HepG2 (cell line): ENCODE measurements around the gene NRG3. TPM values are rescaled to one million over a fixed set of nuclear protein-coding genes. Genes with fewer than 3 reads are reported as not detected.

ENCODE experiments used
- ATAC-seq: fragments of 200-7000 bp; cut with Tn5 transposase; 3 replicates; pipeline ENCODE4 v1.9.1; 2020; ENCODE audit warnings: mild to moderate bottlenecking, moderate library complexity
- BruUV-seq: library from RNA; stranded (reverse); fragments of 400-500 nt; replicated peaks from 2 replicates; lab custom pipeline; 2021; lab: Mats Ljungman, UMichigan
- CTCF ChIA-PET: fragments of 300-600 bp; formaldehyde crosslinking; extraction: SDS; loops from one replicate; lab custom pipeline; 2021; ENCODE audit warnings: low total read pairs, inconsistent platforms, low intra/inter-chr PET ratio; lab: Yijun Ruan, JAX
- POLR2A ChIA-PET: fragments of 350-600 bp; sonication (Branson Sonifier 250); formaldehyde crosslinking; loops from one replicate; lab custom pipeline; 2020; ENCODE audit warnings: antibody characterized with exemption, inconsistent platforms; lab: Yijun Ruan, JAX
- DNase-seq: peaks from one replicate; pipeline ENCODE4 v3.0.0-alpha.2; 2015; ENCODE audit warnings: low spot score
- FAIRE-seq: peaks from 3 replicates; lab custom pipeline; 2011; peaks lifted over from hg19 to GRCh38; lab: Jason Lieb, UNC
- H2AFZ ChIP-seq: one replicate; pipeline ENCODE4 v1.6.1; 2011; ENCODE audit warnings: low read length, inconsistent platforms
- H3K27ac ChIP-seq: fragments of 300-600 bp; 3 replicates; pipeline ENCODE4 v1.8.0; 2011; ENCODE audit warnings: mixed run types, mild to moderate bottlenecking, mixed read lengths, low read length, inconsistent platforms; ENCODE audit not compliant: insufficient read depth; ENCODE audit errors: extremely low read length
- H3K27me3 ChIP-seq, 2 experiments: fragments of 200-600 bp in 1 of 2; 2 replicates in 1 of 2; 3 replicates in 1 of 2; pipeline versions ENCODE4 v1.6.0 to v1.8.0; 2011; ENCODE audit warnings: low read length in 2 of 2, mild to moderate bottlenecking in 2 of 2, moderate library complexity in 2 of 2, inconsistent platforms in 1 of 2; ENCODE audit not compliant: insufficient read depth in 2 of 2, control insufficient read depth in 1 of 2
- H3K36me3 ChIP-seq, 2 experiments: fragments of 200-600 bp in 1 of 2; replicated peaks in 1 of 2; 2 replicates in 1 of 2; 3 replicates in 1 of 2; pipeline versions ENCODE4 v1.5.1 to v1.8.0; 2011; ENCODE audit warnings: low read length in 2 of 2, inconsistent platforms in 1 of 2; ENCODE audit not compliant: insufficient read depth in 2 of 2, control insufficient read depth in 1 of 2
- H3K4me1 ChIP-seq: 2 replicates; pipeline ENCODE4 v1.5.1; 2012; ENCODE audit warnings: low read length, inconsistent platforms; ENCODE audit not compliant: insufficient read depth
- H3K4me2 ChIP-seq: 2 replicates; pipeline ENCODE4 v1.6.0; 2011; ENCODE audit warnings: low read depth, low read length, inconsistent platforms
- H3K4me3 ChIP-seq, 3 experiments: fragments of 200-600 bp in 1 of 3; sonication (generic), shearing (Covaris generic) in 1 of 3; replicated peaks in 1 of 3; 2 replicates each; pipeline ENCODE4 v1.5.1; 2011 to 2016; ENCODE audit warnings: low read length in 3 of 3, inconsistent platforms in 2 of 3, low read depth in 2 of 3, mild to moderate bottlenecking in 2 of 3, control low read depth in 1 of 3, mixed read lengths in 1 of 3; ENCODE audit not compliant: insufficient read depth in 1 of 3
- H3K79me2 ChIP-seq: one replicate; pipeline ENCODE4 v1.6.1; 2011; ENCODE audit warnings: low read length, inconsistent platforms; ENCODE audit not compliant: insufficient read depth
- H3K9ac ChIP-seq: 2 replicates; pipeline ENCODE4 v1.6.0; 2011; ENCODE audit warnings: mild to moderate bottlenecking, low read depth, low read length, inconsistent platforms; ENCODE audit not compliant: insufficient read depth
- H3K9me3 ChIP-seq: 2 replicates; pipeline ENCODE4 v1.5.1; 2012; ENCODE audit warnings: mild to moderate bottlenecking, low read length
- H4K20me1 ChIP-seq: 2 replicates; pipeline ENCODE4 v1.6.0; 2011; ENCODE audit warnings: inconsistent platforms, mild to moderate bottlenecking, low read length, moderate library complexity; ENCODE audit not compliant: insufficient read depth
- AKAP8 ChIP-seq: sonication (generic); formaldehyde crosslinking; IDR thresholded peaks from 2 replicates; pipeline ENCODE4 v1.5.1; 2020; ENCODE audit warnings: mild to moderate bottlenecking, missing genetic modification reagents
- ARID2 ChIP-seq: sonication (generic); formaldehyde crosslinking; IDR thresholded peaks from 2 replicates; pipeline ENCODE4 v1.8.1; 2022; ENCODE audit warnings: mild to moderate bottlenecking, missing genetic modification reagents, borderline replicate concordance
- GATAD2A ChIP-seq: IDR thresholded peaks from 2 replicates; pipeline ENCODE4 v1.6.1; 2016
- MAFF ChIP-seq: IDR thresholded peaks from 2 replicates; pipeline ENCODE4 v1.6.1; 2011; ENCODE audit warnings: low read depth, low read length, improper control_type of control experiment
- MAFK ChIP-seq, 2 experiments: IDR thresholded peaks in 1 of 2; conservative IDR thresholded peaks in 1 of 2; 2 replicates each; pipeline ENCODE4 v1.6.1; 2011; ENCODE audit warnings: improper control_type of control experiment in 2 of 2, low read length in 2 of 2
- MXD3 ChIP-seq: IDR thresholded peaks from 2 replicates; pipeline ENCODE4 v1.6.1; 2016; ENCODE audit warnings: mild to moderate bottlenecking, missing biosample characterization, missing genetic modification reagents
- NFE2 ChIP-seq: sonication (generic); formaldehyde crosslinking; IDR thresholded peaks from 2 replicates; pipeline ENCODE4 v1.4.0; 2020; ENCODE audit warnings: missing genetic modification reagents
- SUZ12 ChIP-seq: fragments of 150-350 bp; IDR thresholded peaks from 2 replicates; pipeline ENCODE4 v1.6.1; 2014; ENCODE audit warnings: low read depth, low read length
- THAP11 ChIP-seq: IDR thresholded peaks from 2 replicates; pipeline ENCODE4 v1.6.1; 2016; ENCODE audit warnings: missing biosample characterization, missing genetic modification reagents
- ZNF3 ChIP-seq: IDR thresholded peaks from 2 replicates; pipeline ENCODE4 v1.7.0; 2017; ENCODE audit warnings: inconsistent platforms
- ZNF451 ChIP-seq: sonication (generic); formaldehyde crosslinking; IDR thresholded peaks from 2 replicates; pipeline ENCODE4 v1.5.0; 2020; ENCODE audit warnings: mild to moderate bottlenecking, missing genetic modification reagents
- ZNF468 ChIP-seq: sonication (generic); formaldehyde crosslinking; IDR thresholded peaks from 2 replicates; pipeline ENCODE4 v1.8.0; 2022; ENCODE audit warnings: mild to moderate bottlenecking, moderate library complexity, missing genetic modification reagents
- WGBS: methylation state at CpG from one replicate; pipeline ENCODE4 v1.1.6; 2017; ENCODE audit warnings: low lambda C conversion rate; 5-methylcytosine and 5-hydroxymethylcytosine counted together
- in situ Hi-C: cut with HindIII; loops from 2 replicates; pipeline ENCODE4 v1.10.0; 2017; ENCODE audit warnings: low pct_unique_long_range_greater_than_20kb; ENCODE audit not compliant: extremely low pct_ligation_motif_present
- intact Hi-C: fragments of 100-400 bp; cut with micrococcal nuclease; formaldehyde crosslinking; loops from one replicate; pipeline ENCODE4 v1.10.0; 2022; ENCODE audit not compliant: unreplicated experiment
- polyA plus RNA-seq, 8 experiments: library from polyadenylated mRNA; depleted of rRNA in 3 of 8; stranded (reverse) in 7 of 8; unstranded in 1 of 8; fragments of >200 nt; fragmentation: Illumina TruSeq in 4 of 8; extraction: Trizol in 4 of 8; gene quantifications; 2 replicates each; pipeline versions ENCODE4 v1.2.1 to v1.2.3, GENCODE V29; 2011 to 2016; ENCODE audit warnings: low read depth in 4 of 8, missing spikeins in 1 of 8, mixed read lengths in 1 of 8; ENCODE audit not compliant: insufficient read depth in 1 of 8
- total RNA-seq, 5 experiments: library from RNA; depleted of rRNA; stranded (reverse); fragments of >200 nt; fragmentation: Illumina TruSeq; extraction: Trizol; gene quantifications; 2 replicates each; pipeline ENCODE4 v1.2.3, GENCODE V29; 2016; ENCODE audit warnings: low read depth in 1 of 5
- TF ChIP-seq, protein P1 (sequence below): sonication (generic); formaldehyde crosslinking; IDR thresholded peaks from 2 replicates; pipeline ENCODE4 v1.9.0; 2021; ENCODE audit warnings: missing genetic modification reagents, mild to moderate bottlenecking, borderline replicate concordance
- TF ChIP-seq, protein P2 (sequence below): sonication (generic); formaldehyde crosslinking; IDR thresholded peaks from 2 replicates; pipeline ENCODE4 v1.4.0; 2020; ENCODE audit warnings: missing genetic modification reagents
- TF ChIP-seq, protein P3 (sequence below): sonication (generic); formaldehyde crosslinking; IDR thresholded peaks from 2 replicates; pipeline ENCODE4 v1.4.0; 2020; ENCODE audit warnings: mild to moderate bottlenecking, missing genetic modification reagents

Gene NRG3
- total and polyA plus RNA-seq, 2 of the 13 experiments (the other 11 are each of a cell fraction or from before 2014, with no cell fraction given), result not detected

- in situ Hi-C loops, result no loop called here
- H3K9ac ChIP-seq, result no peak overlapping the region
- H3K36me3 ChIP-seq, result no peaks in the 10 kb centered on the region
- no peak for FAIRE-seq
- no peaks in the 10 kb centered on the region for H4K20me1 ChIP-seq
- WGBS, result 62% methylated on average over 2 of the region's 2 CpGs
- H3K4me2 ChIP-seq, result no peak overlapping the region
- H3K4me3 ChIP-seq, result no peak overlapping the region
- CTCF ChIA-PET, result no interaction called here
- no peak for DNase-seq
- TF ChIP-seq, protein P1, sequence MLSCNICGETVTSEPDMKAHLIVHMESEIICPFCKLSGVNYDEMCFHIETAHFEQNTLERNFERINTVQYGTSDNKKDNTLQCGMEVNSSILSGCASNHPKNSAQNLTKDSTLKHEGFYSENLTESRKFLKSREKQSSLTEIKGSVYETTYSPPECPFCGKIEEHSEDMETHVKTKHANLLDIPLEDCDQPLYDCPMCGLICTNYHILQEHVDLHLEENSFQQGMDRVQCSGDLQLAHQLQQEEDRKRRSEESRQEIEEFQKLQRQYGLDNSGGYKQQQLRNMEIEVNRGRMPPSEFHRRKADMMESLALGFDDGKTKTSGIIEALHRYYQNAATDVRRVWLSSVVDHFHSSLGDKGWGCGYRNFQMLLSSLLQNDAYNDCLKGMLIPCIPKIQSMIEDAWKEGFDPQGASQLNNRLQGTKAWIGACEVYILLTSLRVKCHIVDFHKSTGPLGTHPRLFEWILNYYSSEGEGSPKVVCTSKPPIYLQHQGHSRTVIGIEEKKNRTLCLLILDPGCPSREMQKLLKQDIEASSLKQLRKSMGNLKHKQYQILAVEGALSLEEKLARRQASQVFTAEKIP, result no peak
- TF ChIP-seq MAFK (conservative IDR thresholded peaks at IDR 0.05 in 1 of 2, IDR thresholded peaks at IDR 0.05 in 1 of 2; ENCODE audit: low read length in 2 of 2), result peak; percentile 52 to 67
- peak; percentile 51; the same call in 1 of the 2 replicates for TF ChIP-seq MAFF
- no peaks in the 10 kb centered on the region for H3K9me3 ChIP-seq
- POLR2A ChIA-PET, result no interaction called here
- no TSS peak for BruUV-seq
- H3K27me3 ChIP-seq, result no peaks in the 10 kb centered on the region
- no peaks in the 10 kb centered on the region for H3K79me2 ChIP-seq
- intact Hi-C loops, result no loop called here
- no peaks in the 10 kb centered on the region for H3K4me1 ChIP-seq
- H2AFZ ChIP-seq, result no peak overlapping the region
- H3K27ac ChIP-seq, result no peak overlapping the region
- ATAC-seq, result no peak
Observed at GRCh38 chr10:82966130-82966529, 1091.1 kb downstream of the NRG3 start.

DNA sequence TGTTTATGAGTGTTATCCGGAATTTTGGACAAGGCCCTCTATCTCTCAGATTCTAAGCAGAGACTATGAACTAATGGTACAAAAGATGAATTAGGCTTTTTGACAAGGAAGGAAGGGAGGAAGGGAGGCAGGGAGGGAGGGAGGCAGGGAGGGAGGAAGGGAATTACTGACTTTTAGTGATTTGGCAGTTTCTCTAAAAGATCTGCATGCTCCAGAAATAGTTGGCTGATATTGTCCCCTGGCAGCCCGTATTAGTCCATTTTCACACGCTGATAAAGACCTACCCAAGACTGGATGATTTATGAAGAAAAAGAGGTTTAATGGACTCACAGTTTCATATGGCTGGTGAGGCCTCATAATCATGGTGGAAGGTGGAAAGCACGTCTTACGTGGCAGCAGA lies 1093.5 kb downstream of the NRG3 start:
- Histone ChIP-seq H3K36me3 (no peaks in the 10 kb centered on the region), H3K4me3 (no peak overlapping the region), H3K27ac (no peak overlapping the region), H4K20me1 (no peaks in the 10 kb centered on the region), H3K4me1 (no peaks in the 10 kb centered on the region), H3K27me3 (no peaks in the 10 kb centered on the region), H3K9me3 (0 out of 2 replicates have a peak, but pooled peaks cover 2% of the 10 kb centered on the region), H3K79me2 (no peaks in the 10 kb centered on the region), H3K4me2 (no peak overlapping the region), H3K9ac (no peak overlapping the region), H2AFZ (no peak overlapping the region)
- POLR2A ChIA-PET, result no interaction called here
- ATAC-seq (no peak), DNase-seq (no peak), FAIRE-seq (no peak)
- in situ Hi-C loops (no loop called here), intact Hi-C loops (loop anchor here (2.0 kb wide), 1 partner anchor 172 kb away; no protein-coding TSS in a partner anchor)
- 40% methylated on average over 5 of the region's 5 CpGs for WGBS
- BruUV-seq, result no TSS peak
- CTCF ChIA-PET, result no interaction called here
- TF ChIP-seq MXD3 (CRISPR knock-in tag) (no peak), AKAP8 (CRISPR knock-in tag) (no peak), THAP11 (CRISPR knock-in tag) (no peak), NFE2 (no peak), ZNF468 (CRISPR knock-in tag) (no peak), ZNF451 (no peak), SUZ12 (no peak), ARID2 (CRISPR knock-in tag) (no peak), GATAD2A (CRISPR knock-in tag) (no peak), ZNF3 (CRISPR knock-in tag) (no peak)
- TF ChIP-seq, protein P2, sequence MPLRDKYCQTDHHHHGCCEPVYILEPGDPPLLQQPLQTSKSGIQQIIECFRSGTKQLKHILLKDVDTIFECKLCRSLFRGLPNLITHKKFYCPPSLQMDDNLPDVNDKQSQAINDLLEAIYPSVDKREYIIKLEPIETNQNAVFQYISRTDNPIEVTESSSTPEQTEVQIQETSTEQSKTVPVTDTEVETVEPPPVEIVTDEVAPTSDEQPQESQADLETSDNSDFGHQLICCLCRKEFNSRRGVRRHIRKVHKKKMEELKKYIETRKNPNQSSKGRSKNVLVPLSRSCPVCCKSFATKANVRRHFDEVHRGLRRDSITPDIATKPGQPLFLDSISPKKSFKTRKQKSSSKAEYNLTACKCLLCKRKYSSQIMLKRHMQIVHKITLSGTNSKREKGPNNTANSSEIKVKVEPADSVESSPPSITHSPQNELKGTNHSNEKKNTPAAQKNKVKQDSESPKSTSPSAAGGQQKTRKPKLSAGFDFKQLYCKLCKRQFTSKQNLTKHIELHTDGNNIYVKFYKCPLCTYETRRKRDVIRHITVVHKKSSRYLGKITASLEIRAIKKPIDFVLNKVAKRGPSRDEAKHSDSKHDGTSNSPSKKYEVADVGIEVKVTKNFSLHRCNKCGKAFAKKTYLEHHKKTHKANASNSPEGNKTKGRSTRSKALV (CRISPR knock-in tag), result no peak
- TF ChIP-seq, protein P3, sequence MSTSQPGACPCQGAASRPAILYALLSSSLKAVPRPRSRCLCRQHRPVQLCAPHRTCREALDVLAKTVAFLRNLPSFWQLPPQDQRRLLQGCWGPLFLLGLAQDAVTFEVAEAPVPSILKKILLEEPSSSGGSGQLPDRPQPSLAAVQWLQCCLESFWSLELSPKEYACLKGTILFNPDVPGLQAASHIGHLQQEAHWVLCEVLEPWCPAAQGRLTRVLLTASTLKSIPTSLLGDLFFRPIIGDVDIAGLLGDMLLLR (CRISPR knock-in tag), result no peak
